ENCODE data around the gene FHIT.

Gene FHIT

GRCh38 chr3:59930170-59930569, 1321.1 kb downstream of the FHIT start:
- no peak for DNase-seq (ENCODE audit: low spot score)
- in situ Hi-C loops (cut with MboI; ENCODE audit: low sequenced_read_pairs, unreplicated experiment), result no loop called here
- TF ChIP-seq CTCF (IDR thresholded peaks at IDR 0.05; ENCODE audit: borderline replicate concordance, control extremely low read depth, extremely low read depth, insufficient read depth, missing control alignments), result no peak

GRCh38 chr3:59927056-59927455, 1324.2 kb downstream of the FHIT start:
- DNase-seq (ENCODE audit: low spot score), result no peak
- TF ChIP-seq CTCF (IDR thresholded peaks at IDR 0.05; ENCODE audit: borderline replicate concordance, control extremely low read depth, extremely low read depth, insufficient read depth, missing control alignments), result no peak
- in situ Hi-C loops (cut with MboI; ENCODE audit: low sequenced_read_pairs, unreplicated experiment), result no loop called here

GRCh38 chr3:59925946-59926345, 1325.3 kb downstream of the FHIT start:
- in situ Hi-C loops (cut with MboI; ENCODE audit: low sequenced_read_pairs, unreplicated experiment), result no loop called here
- TF ChIP-seq CTCF (IDR thresholded peaks at IDR 0.05; ENCODE audit: borderline replicate concordance, control extremely low read depth, extremely low read depth, insufficient read depth, missing control alignments), result no peak
- DNase-seq (ENCODE audit: low spot score), result no peak

GRCh38 chr3:59922192-59922591, 1329.1 kb downstream of the FHIT start:
- TF ChIP-seq CTCF (IDR thresholded peaks at IDR 0.05; ENCODE audit: borderline replicate concordance, control extremely low read depth, extremely low read depth, insufficient read depth, missing control alignments), result no peak
- DNase-seq (ENCODE audit: low spot score), result no peak
- in situ Hi-C loops (cut with MboI; ENCODE audit: low sequenced_read_pairs, unreplicated experiment), result no loop called here

GRCh38 chr3:59920822-59921221, 1330.4 kb downstream of the FHIT start:
- DNase-seq (ENCODE audit: low spot score), result no peak
- in situ Hi-C loops (cut with MboI; ENCODE audit: low sequenced_read_pairs, unreplicated experiment), result no loop called here
- TF ChIP-seq CTCF (IDR thresholded peaks at IDR 0.05; ENCODE audit: borderline replicate concordance, control extremely low read depth, extremely low read depth, insufficient read depth, missing control alignments), result no peak

- in situ Hi-C loops (cut with MboI; ENCODE audit: low sequenced_read_pairs, unreplicated experiment), result no loop called here
- no peak for TF ChIP-seq CTCF (IDR thresholded peaks at IDR 0.05; ENCODE audit: borderline replicate concordance, control extremely low read depth, extremely low read depth, insufficient read depth, missing control alignments)
- no peak for DNase-seq (ENCODE audit: low spot score)
These were observed 1331.7 kb downstream of the FHIT start for GRCh38 chr3:59919586-59919985.

- no peak for DNase-seq (ENCODE audit: low spot score)
- no peak for TF ChIP-seq CTCF (IDR thresholded peaks at IDR 0.05; ENCODE audit: borderline replicate concordance, control extremely low read depth, extremely low read depth, insufficient read depth, missing control alignments)
- in situ Hi-C loops (cut with MboI; ENCODE audit: low sequenced_read_pairs, unreplicated experiment), result no loop called here
These were observed 1337.0 kb downstream of the FHIT start for GRCh38 chr3:59914251-59914650.
